NCI-H82 treated with DMSO at 0.1 percent for 48 hours (cell line): Measurements from ENCODE around the gene SCMH1.
"Not testable (repeated sequence)": the region's sequence is repeated elsewhere in the genome, so short reads cannot be mapped to it uniquely, and the experiment has no call there.

Experiments
- DNase-seq: peaks from one replicate; lab custom pipeline; 2025; ENCODE audit not compliant: unreplicated experiment; lab: John Stamatoyannopoulos, UW

Gene SCMH1

GRCh38 chr1:41158147-41158875 is 83.8 kb downstream of the SCMH1 start:
- no peak for DNase-seq

DNA sequence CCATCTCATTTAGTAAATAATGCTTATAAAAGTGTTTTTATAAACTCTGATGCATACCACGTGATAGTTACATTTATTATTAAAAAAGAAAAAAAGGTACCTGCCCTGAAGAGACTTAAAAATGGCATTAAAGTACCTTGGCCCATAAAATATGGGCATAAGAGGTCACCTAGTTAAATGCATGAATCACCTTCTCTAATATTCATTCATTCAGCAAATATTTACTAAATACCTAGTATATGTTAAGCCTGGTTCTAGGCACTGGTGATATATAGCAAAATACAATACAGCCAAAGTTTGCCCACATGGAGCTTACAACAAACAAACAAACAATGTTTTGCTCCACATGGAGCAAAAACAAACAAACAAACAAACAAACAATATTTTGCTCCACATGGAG is 87.0 kb downstream of the SCMH1 start:
- DNase-seq: no peak

GRCh38 chr1:41153750-41154274 is 88.3 kb downstream of the SCMH1 start:
- no peak for DNase-seq

GRCh38 chr1:41152622-41153044 is 89.5 kb downstream of the SCMH1 start:
- no peak for DNase-seq

GRCh38 chr1:41151846-41152245 is 90.3 kb downstream of the SCMH1 start:
- no peak for DNase-seq

DNA sequence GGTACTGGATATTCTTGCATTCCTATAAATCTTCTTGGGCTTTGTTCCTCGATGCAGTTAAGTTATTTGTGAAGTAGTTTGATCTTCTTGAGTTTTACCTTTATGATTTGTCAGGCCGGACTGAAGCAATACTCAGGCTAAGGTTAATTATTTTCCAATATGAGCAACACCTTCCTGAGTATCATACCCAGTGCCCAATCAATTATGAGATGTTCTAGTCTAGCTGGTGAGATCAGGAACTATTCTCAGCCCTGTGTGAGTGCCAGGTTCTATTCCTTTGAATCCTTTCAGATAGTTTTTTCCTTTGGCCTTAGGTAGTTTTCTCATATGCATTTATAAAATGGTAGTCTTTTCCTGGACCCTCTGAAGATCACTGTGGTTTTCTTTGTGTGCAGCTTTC is 92.5 kb downstream of the SCMH1 start:
- no peak for DNase-seq

GRCh38 chr1:41144285-41144684 is 97.8 kb downstream of the SCMH1 start:
- DNase-seq: no peak

DNA sequence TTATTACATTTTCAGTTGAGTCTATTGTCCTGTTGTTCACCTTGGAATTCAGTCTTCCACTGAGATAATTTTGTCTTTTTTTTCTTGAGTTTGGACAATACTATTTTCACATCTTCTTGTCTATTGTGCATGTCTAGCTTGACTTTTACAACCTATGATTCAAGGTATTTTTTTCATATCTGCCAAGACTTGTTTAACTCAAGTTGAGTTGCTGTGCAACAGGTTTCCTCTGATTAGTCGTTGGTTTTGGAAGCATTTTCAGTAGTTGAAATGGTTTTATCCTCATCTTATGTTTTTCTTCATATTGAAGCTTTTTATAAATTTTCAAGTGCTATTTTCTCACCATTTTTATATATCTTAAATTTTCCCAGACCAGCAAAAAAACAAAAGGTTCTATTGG is 103.6 kb downstream of the SCMH1 start:
- DNase-seq: no peak

- DNase-seq: no peak
Observed at GRCh38 chr1:41135196-41135947, 106.7 kb downstream of the SCMH1 start.

DNA sequence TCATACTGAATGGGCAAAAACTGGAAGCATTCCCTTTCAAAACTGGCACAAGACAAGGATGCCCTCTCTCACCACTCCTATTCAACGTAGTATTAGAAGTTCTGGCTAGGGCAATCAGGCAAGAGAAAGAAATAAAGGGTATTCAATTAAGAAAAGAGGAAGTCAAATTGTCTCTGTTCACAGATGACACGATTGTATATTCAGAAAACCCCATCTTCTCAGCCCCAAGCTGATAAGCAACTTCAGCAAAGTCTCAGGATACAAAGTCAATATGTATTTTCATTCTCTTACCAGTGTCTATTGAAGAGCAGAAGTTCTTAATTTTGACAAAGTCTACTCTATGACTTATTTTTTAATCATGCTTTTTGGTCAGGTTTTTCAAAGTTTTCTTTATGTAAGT is 107.8 kb downstream of the SCMH1 start:
- not testable (repeated sequence) for DNase-seq

- DNase-seq: peak; percentile 16
Observed at GRCh38 chr1:41122851-41123518, 119.1 kb downstream of the SCMH1 start.

GRCh38 chr1:41122148-41122547 is 120.0 kb downstream of the SCMH1 start:
- no peak for DNase-seq

GRCh38 chr1:41118645-41119044 is 123.5 kb downstream of the SCMH1 start:
- DNase-seq: no peak

DNA sequence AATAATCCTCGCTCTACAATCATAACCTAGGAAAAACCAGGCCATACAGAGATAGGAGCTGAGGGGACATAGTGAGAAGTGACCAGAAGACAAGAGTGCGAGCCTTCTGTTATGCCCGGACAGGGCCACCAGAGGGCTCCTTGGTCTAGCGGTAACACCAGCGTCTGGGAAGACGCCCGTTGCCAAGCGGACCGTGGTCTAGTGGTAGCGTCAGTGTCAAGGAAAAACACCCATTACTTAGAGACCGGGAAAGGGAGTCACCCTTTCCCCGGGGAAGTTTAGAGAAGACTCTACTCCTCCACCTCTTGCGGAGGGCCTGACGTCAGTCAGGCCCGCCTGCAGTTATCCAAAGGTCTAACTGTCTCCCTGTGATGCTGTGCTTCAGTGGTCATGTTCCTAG is 124.9 kb downstream of the SCMH1 start:
- DNase-seq: not testable (repeated sequence)

- DNase-seq: no peak
Observed at GRCh38 chr1:41110736-41111135, 131.4 kb downstream of the SCMH1 start.

DNA sequence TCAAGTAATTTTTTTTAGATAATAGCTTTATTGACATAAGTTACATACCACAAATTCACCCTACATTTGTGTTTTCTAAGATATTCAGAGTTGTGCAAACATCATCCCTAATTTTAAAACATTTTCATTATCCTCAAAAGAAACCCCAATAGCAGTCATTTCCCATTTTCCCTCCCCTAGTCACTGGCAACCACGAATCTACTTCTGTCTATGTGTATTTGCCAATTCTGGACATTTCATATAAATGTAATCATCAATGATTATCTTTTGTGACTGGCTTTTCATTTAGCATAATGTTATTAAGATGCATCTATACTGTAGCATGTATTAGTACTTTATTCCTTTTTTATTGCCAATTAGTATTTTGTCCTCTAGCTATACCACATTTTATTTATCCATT is 131.8 kb downstream of the SCMH1 start:
- DNase-seq: no peak

DNA sequence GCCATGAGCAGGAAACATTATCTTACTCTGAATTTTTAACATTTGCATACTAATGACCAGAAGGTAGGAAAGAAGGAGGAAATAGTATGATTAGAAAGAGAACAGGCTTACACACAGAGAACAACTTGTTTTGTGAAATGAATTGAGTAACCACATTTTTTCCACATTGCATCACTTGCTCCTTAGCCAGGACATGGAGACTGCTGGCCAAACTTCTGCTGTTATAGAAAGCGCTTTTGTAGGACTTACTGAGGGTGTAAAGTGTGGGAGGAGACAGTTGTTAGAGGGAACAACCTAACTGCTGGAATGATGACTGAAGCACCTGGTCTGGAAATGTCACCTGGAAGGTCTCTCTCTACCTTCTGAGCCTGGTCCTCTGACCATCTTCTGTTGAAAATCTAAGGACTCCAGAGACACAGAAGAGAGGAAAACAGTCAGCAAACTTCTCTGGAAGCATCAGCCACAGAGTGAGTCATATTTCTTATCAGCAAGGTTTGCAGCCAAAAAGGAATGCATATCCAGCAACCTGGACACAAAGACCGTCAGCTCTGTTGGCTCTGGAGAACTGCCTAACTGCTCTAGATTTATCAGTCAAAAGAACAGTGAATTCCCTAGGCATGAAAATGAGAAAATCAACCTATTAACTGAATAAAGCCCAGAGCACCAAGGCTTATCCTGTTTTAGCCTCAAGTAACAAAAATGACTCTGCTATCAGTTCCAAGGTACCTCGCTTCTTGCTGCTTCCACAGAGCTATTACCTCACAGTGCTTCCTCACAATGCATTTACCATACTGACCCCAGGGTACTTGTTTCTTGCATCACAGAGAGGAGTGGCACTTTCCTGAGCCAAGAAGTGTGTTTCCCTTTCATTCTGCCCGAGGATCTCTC is 132.6 kb downstream of the SCMH1 start:
- DNase-seq: no peak

- DNase-seq: no peak
Observed at GRCh38 chr1:41108696-41109275, 133.3 kb downstream of the SCMH1 start.

DNA sequence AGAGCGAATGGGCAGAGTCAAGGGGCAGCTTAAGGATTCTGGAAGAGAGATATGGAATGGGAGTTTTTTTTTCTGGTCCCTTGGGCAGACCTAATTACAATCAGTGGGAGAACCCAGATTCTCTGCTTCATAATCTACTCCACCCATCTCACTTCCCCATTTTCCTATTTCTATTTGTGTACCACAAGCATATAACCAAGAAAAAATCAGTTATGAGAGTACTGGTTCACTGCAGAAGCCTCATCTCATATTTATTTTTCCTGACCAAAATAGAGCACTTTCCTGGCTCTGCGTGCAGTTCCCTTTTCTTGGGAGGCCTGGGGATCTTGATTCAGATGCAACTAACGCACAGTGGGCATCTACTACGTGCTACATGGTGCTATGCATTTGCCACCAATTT is 138.3 kb downstream of the SCMH1 start:
- no peak for DNase-seq

GRCh38 chr1:41102653-41103052 is 139.5 kb downstream of the SCMH1 start:
- no peak for DNase-seq
